HepG2 (cell line): Measurements from ENCODE around the gene SIRT7. TPM values are rescaled to one million over a fixed set of nuclear protein-coding genes. Genes with fewer than 3 reads are reported as not detected.

Source experiments
- AHDC1 ChIP-seq: sonication (generic); formaldehyde crosslinking; IDR thresholded peaks from 2 replicates; pipeline ENCODE4 v1.5.1; 2020; ENCODE audit warnings: mild to moderate bottlenecking, missing genetic modification reagents, borderline replicate concordance
- EEA1 ChIP-seq: sonication (generic); formaldehyde crosslinking; IDR thresholded peaks from 2 replicates; pipeline ENCODE4 v1.5.1; 2020; ENCODE audit warnings: mild to moderate bottlenecking, missing genetic modification reagents, borderline replicate concordance
- KAT8 ChIP-seq: IDR thresholded peaks from 2 replicates; pipeline ENCODE4 v1.6.1; 2016; ENCODE audit warnings: missing genetic modification reagents, missing compliant biosample characterization
- NR2F1 ChIP-seq, 2 experiments: fragments of 450-650 bp in 1 of 2; formaldehyde crosslinking in 1 of 2; IDR thresholded peaks; 2 replicates each; pipeline versions ENCODE4 v1.5.0 to v1.6.1; 2016 to 2020; ENCODE audit warnings: mild to moderate bottlenecking in 1 of 2, missing compliant biosample characterization in 1 of 2, missing genetic modification reagents in 1 of 2, moderate library complexity in 1 of 2
- RBAK ChIP-seq: sonication (generic); formaldehyde crosslinking; IDR thresholded peaks from 2 replicates; pipeline ENCODE4 v1.5.1; 2020; ENCODE audit warnings: mild to moderate bottlenecking, missing genetic modification reagents
- TFE3 ChIP-seq: IDR thresholded peaks from 2 replicates; pipeline ENCODE4 v1.6.1; 2016
- ZKSCAN1 ChIP-seq: fragments of 150-350 bp; IDR thresholded peaks from 2 replicates; pipeline ENCODE4 v1.6.1; 2014; ENCODE audit warnings: low read length
- ZNF12 ChIP-seq: sonication (generic); formaldehyde crosslinking; IDR thresholded peaks from 2 replicates; pipeline ENCODE4 v1.5.0; 2020; ENCODE audit warnings: missing genetic modification reagents
- ZNF232 ChIP-seq: sonication (generic); formaldehyde crosslinking; IDR thresholded peaks from 2 replicates; pipeline ENCODE4 v1.4.0; 2020; ENCODE audit warnings: missing genetic modification reagents, borderline replicate concordance
- ZNF326 ChIP-seq: sonication (generic); formaldehyde crosslinking; IDR thresholded peaks from 2 replicates; pipeline ENCODE4 v1.4.0; 2020; ENCODE audit warnings: missing genetic modification reagents, borderline replicate concordance
- ZNF432 ChIP-seq: sonication (generic); formaldehyde crosslinking; IDR thresholded peaks from 2 replicates; pipeline ENCODE4 v1.5.0; 2020; ENCODE audit warnings: missing genetic modification reagents, mild to moderate bottlenecking, borderline replicate concordance
- ZNF607 ChIP-seq: sonication (generic); formaldehyde crosslinking; IDR thresholded peaks from 2 replicates; pipeline ENCODE4 v1.5.1; 2020; ENCODE audit warnings: missing genetic modification reagents, mild to moderate bottlenecking, borderline replicate concordance
- ZNF75D ChIP-seq: sonication (generic); formaldehyde crosslinking; IDR thresholded peaks from 2 replicates; pipeline ENCODE4 v1.8.1; 2023; ENCODE audit warnings: missing genetic modification reagents, mild to moderate bottlenecking, borderline replicate concordance
- ZNF790 ChIP-seq: sonication (generic); formaldehyde crosslinking; IDR thresholded peaks from 2 replicates; pipeline ENCODE4 v1.8.0; 2022; ENCODE audit warnings: missing genetic modification reagents, mild to moderate bottlenecking, borderline replicate concordance
- ZSCAN9 ChIP-seq: IDR thresholded peaks from 2 replicates; pipeline ENCODE4 v1.6.1; 2016; ENCODE audit warnings: borderline replicate concordance
- polyA plus RNA-seq, 8 experiments: library from polyadenylated mRNA; depleted of rRNA in 3 of 8; stranded (reverse) in 7 of 8; unstranded in 1 of 8; fragments of >200 nt; fragmentation: Illumina TruSeq in 4 of 8; extraction: Trizol in 4 of 8; gene quantifications; 2 replicates each; pipeline versions ENCODE4 v1.2.1 to v1.2.3, GENCODE V29; 2011 to 2016; ENCODE audit warnings: low read depth in 4 of 8, missing spikeins in 1 of 8, mixed read lengths in 1 of 8; ENCODE audit not compliant: insufficient read depth in 1 of 8
- total RNA-seq, 5 experiments: library from RNA; depleted of rRNA; stranded (reverse); fragments of >200 nt; fragmentation: Illumina TruSeq; extraction: Trizol; gene quantifications; 2 replicates each; pipeline ENCODE4 v1.2.3, GENCODE V29; 2016; ENCODE audit warnings: low read depth in 1 of 5
- TF ChIP-seq, protein P1 (sequence below): sonication (generic); formaldehyde crosslinking; IDR thresholded peaks from 2 replicates; pipeline ENCODE4 v1.4.0; 2020; ENCODE audit warnings: mild to moderate bottlenecking, low read depth, missing genetic modification reagents
- TF ChIP-seq, protein P2 (sequence below): sonication (generic); formaldehyde crosslinking; conservative IDR thresholded peaks from 2 replicates; pipeline ENCODE4 v1.8.0; 2022; ENCODE audit warnings: missing genetic modification reagents

Gene SIRT7
- total and polyA plus RNA-seq, 2 of the 13 experiments (the other 11 are each of a cell fraction or from before 2014, with no cell fraction given), result 8.3 to 24.8 TPM

GRCh38 chr17:81966343-81967243 is 48.6 kb upstream of the SIRT7 start (continued):
- TF ChIP-seq, protein P1, sequence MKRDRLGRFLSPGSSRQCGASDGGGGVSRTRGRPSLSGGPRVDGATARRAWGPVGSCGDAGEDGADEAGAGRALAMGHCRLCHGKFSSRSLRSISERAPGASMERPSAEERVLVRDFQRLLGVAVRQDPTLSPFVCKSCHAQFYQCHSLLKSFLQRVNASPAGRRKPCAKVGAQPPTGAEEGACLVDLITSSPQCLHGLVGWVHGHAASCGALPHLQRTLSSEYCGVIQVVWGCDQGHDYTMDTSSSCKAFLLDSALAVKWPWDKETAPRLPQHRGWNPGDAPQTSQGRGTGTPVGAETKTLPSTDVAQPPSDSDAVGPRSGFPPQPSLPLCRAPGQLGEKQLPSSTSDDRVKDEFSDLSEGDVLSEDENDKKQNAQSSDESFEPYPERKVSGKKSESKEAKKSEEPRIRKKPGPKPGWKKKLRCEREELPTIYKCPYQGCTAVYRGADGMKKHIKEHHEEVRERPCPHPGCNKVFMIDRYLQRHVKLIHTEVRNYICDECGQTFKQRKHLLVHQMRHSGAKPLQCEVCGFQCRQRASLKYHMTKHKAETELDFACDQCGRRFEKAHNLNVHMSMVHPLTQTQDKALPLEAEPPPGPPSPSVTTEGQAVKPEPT (CRISPR knock-in tag), result peak; percentile 86
- TF ChIP-seq RBAK, result peak; percentile 18; the same call in 1 of the 2 replicates
- TF ChIP-seq ZNF12 (CRISPR knock-in tag), result peak; percentile 69; the same call in 1 of the 2 replicates
- TF ChIP-seq ZNF432, result no peak
- peak; percentile 90 for TF ChIP-seq ZNF326
- TF ChIP-seq, protein P2, sequence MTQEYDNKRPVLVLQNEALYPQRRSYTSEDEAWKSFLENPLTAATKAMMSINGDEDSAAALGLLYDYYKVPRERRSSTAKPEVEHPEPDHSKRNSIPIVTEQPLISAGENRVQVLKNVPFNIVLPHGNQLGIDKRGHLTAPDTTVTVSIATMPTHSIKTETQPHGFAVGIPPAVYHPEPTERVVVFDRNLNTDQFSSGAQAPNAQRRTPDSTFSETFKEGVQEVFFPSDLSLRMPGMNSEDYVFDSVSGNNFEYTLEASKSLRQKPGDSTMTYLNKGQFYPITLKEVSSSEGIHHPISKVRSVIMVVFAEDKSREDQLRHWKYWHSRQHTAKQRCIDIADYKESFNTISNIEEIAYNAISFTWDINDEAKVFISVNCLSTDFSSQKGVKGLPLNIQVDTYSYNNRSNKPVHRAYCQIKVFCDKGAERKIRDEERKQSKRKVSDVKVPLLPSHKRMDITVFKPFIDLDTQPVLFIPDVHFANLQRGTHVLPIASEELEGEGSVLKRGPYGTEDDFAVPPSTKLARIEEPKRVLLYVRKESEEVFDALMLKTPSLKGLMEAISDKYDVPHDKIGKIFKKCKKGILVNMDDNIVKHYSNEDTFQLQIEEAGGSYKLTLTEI, result no peak
- peak in 1 of 2 experiments; percentile 79; a peak in 3 of 4 replicates for TF ChIP-seq NR2F1 (CRISPR knock-in tag; IDR thresholded peaks at IDR 0.05)
- TF ChIP-seq TFE3 (CRISPR knock-in tag), result peak; percentile 74; the same call in 1 of the 2 replicates
- TF ChIP-seq ZNF607 (CRISPR knock-in tag), result peak; percentile 84
- TF ChIP-seq EEA1 (CRISPR knock-in tag), result 0 out of 2 replicates have a peak, but pooled peaks have one; percentile 50
- peak; percentile 58; the same call in 1 of the 2 replicates for TF ChIP-seq AHDC1
- no peak for TF ChIP-seq ZNF790
- TF ChIP-seq ZKSCAN1, result no peak
- peak; percentile 93; the same call in 1 of the 2 replicates for TF ChIP-seq ZSCAN9 (CRISPR knock-in tag)
- 0 out of 2 replicates have a peak, but pooled peaks have one; percentile 64 for TF ChIP-seq ZNF75D (CRISPR knock-in tag)
- peak; percentile 89 for TF ChIP-seq KAT8 (CRISPR knock-in tag)
- TF ChIP-seq ZNF232 (CRISPR knock-in tag), result peak; percentile 45; the same call in 1 of the 2 replicates
